Tibial nerve (tissue), 3 donors: ENCODE measurements around the gene PCNX2.

Experiments
- POLR2A ChIP-seq, 2 donors: fragments of 450-650 bp; IDR thresholded peaks; one replicate each; pipeline ENCODE4 v1.6.1; 2017; ENCODE audit warnings: antibody characterized with exemption in 2 of 2, mild to moderate bottlenecking in 2 of 2, moderate library complexity in 2 of 2
- TF ChIP-seq, protein P1 (sequence below), 5 experiments: fragments of 200-600 bp in 3 of 5; fragments of 450-650 bp in 2 of 5; sonication (generic) in 3 of 5; IDR thresholded peaks; one replicate each; pipeline ENCODE4 v1.5.1; 2016 to 2019; ENCODE audit warnings: antibody characterized with exemption in 5 of 5, mild to moderate bottlenecking in 3 of 5, moderate library complexity in 2 of 5

DNA sequence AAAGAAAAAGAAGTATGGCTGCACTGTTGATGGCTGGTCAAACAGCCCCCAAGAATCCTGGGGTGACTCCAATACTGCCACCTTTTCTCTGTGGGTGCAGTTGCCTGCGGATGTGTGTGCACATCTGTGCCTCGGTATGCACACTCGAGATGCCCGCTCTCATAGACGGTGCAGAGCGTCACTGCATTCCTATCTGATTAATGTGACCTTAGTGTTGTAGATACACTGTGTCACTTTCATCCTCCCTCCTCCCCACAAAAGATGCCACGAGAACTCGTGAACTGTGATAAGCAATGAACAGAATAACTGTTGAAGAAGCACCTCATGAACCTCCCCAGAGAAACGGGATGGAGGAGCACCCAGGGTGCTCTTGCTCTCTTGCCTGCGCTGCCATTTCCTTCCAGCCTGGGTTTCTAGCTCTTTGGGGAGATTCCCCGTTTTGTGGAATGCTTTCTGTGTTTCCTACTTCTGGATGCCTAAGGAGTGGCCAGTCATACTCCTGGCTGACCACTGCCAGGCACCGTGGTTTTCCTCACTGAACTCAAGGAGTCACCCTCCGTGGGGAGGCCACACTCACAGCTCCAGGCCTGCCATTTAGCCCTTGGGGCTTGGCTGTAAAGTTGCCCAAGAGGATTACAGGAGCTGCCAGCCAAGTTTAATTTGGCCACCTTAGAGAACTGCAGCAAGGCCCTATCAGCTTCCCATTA lies 313.1 kb downstream of the PCNX2 start:
- TF ChIP-seq POLR2A (IDR thresholded peaks at IDR 0.05), result no peak
- TF ChIP-seq, protein P1, sequence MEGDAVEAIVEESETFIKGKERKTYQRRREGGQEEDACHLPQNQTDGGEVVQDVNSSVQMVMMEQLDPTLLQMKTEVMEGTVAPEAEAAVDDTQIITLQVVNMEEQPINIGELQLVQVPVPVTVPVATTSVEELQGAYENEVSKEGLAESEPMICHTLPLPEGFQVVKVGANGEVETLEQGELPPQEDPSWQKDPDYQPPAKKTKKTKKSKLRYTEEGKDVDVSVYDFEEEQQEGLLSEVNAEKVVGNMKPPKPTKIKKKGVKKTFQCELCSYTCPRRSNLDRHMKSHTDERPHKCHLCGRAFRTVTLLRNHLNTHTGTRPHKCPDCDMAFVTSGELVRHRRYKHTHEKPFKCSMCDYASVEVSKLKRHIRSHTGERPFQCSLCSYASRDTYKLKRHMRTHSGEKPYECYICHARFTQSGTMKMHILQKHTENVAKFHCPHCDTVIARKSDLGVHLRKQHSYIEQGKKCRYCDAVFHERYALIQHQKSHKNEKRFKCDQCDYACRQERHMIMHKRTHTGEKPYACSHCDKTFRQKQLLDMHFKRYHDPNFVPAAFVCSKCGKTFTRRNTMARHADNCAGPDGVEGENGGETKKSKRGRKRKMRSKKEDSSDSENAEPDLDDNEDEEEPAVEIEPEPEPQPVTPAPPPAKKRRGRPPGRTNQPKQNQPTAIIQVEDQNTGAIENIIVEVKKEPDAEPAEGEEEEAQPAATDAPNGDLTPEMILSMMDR (IDR thresholded peaks at IDR 0.05), result no peak
